ENCODE measurements around the gene GOLGA8B. TPM values are rescaled to one million over a fixed set of nuclear protein-coding genes. Genes with fewer than 3 reads are reported as not detected.
"Not testable (repeated sequence)": the region's sequence is repeated elsewhere in the genome, so short reads cannot be mapped to it uniquely, and the experiment has no call there.

Gene GOLGA8B
- total RNA-seq: 68.0 TPM

DNA sequence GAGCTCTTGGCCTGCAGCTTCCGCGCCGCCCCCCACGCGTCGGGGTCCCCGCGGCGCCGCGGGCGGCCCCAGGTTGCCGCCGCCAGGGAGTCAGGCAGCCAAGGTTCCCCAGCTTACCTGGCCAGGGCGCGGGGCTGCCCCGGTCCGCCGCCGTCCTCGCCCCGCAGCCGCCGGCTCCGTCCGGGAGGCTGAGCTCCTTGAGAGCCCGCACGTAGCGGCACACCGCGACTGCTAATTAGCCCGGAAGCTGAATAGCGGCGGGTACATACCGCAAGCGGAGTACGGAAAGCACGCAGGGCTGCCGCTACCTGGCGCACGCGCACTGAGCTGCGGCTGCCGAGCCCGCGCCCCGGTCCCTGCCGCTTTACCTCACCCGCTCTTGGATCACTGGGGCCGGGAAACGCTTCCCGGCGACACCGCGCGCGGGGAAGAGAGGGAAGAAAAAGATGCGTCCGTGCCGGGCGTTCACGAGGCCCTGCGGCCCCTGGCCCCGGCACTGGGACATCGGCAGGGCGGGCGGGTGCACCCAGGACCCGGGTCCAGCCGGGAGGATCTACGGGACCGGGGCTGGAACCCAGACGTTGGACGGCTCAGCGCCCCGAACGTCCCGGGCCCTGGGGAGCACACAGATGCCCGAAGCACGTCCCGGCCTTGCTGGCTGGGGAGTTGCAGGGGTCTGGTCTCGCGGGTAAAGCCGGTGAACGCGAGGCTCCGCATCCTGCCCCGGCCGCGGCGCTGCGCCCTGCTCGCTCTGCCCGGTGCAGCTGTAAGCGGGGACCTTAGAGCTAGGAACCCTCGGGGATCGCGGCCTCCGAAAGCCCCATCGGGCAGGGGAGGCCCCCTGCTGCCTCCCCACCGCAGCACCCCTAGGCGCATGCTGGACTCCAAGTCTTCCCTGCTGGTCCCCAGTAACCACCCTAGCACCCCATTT, at the start of gene GOLGA8B:
Gene GOLGA8B, minus strand, starts transcription at position 253 of the 931 bp plus-strand sequence. CDS start 47,739 bp downstream, outside the sequence.
- Histone ChIP-seq H3K4me3 (peak within 1 kb of the TSS; percentile 68 to 79), H3K27me3 (no peaks in the 10 kb centered on the region), H3K27ac (no peak within 1 kb of the TSS), H3K4me1 (peaks cover 21% of the 10 kb centered on the region), H3K9me3 (no peaks in the 10 kb centered on the region), H3K36me3 (no peaks in the 10 kb centered on the region)
- DNase-seq (ENCODE audit: extremely low spot score in 2 of 2): no peak
- intact Hi-C loops (cut with DNase I): loop anchor here (10.0 kb wide), 1 partner anchor 359 kb away; the partner anchor contains the start of gene EMC4
- peak; percentile 57 to 64 for TF ChIP-seq POLR2AphosphoS5 (IDR thresholded peaks at IDR 0.05; ENCODE audit: insufficient read depth in 1 of 2, low read depth in 1 of 2)
- TF ChIP-seq POLR2A (IDR thresholded peaks at IDR 0.05): no peak

DNA sequence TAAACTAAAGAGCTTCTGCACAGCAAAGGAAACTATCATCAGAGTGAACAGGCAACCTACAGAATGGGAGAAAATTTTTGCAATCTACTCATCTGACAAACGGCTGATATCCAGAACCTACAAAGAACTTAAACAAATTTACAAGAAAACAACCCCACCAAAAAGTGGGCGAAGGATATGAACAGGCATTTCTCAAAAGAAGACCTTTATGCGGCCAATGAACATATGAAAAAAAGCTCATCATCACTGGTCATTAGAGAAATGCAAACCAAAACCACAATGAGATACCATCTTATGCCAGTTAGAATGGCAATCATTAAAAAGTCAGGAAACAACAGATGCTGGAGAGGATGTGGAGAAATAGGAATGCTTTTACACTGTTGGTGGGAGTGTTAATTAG, 49.7 kb upstream of the GOLGA8B start:
- H3K27me3 ChIP-seq; H3K4me3 ChIP-seq; DNase-seq (ENCODE audit: extremely low spot score in 2 of 2); H3K9me3 ChIP-seq; H3K36me3 ChIP-seq; H3K4me1 ChIP-seq; intact Hi-C loops (cut with DNase I); H3K27ac ChIP-seq: not testable (repeated sequence)

- Histone ChIP-seq H3K27me3 (no peaks in the 10 kb centered on the region), H3K9me3 (no peaks in the 10 kb centered on the region), H3K36me3 (no peaks in the 10 kb centered on the region), H3K27ac (no peak overlapping the region), H3K4me1 (no peaks in the 10 kb centered on the region), H3K4me3 (no peak overlapping the region)
- TF ChIP-seq POLR2A (IDR thresholded peaks at IDR 0.05): no peak
- TF ChIP-seq CTCF (IDR thresholded peaks at IDR 0.05): no peak
- no peak for TF ChIP-seq POLR2AphosphoS5 (IDR thresholded peaks at IDR 0.05; ENCODE audit: insufficient read depth in 1 of 2, low read depth in 1 of 2)
- DNase-seq (ENCODE audit: extremely low spot score in 2 of 2): no peak
- intact Hi-C loops (cut with DNase I): no loop called here
Observed at GRCh38 chr15:34628577-34629152, 45.2 kb upstream of the GOLGA8B start.

GRCh38 chr15:34625007-34625406, 41.6 kb upstream of the GOLGA8B start:
- intact Hi-C loops (cut with DNase I): no loop called here

GRCh38 chr15:34621675-34622074, 38.2 kb upstream of the GOLGA8B start:
- TF ChIP-seq CTCF (IDR thresholded peaks at IDR 0.05) (no peak), POLR2A (IDR thresholded peaks at IDR 0.05) (no peak), POLR2AphosphoS5 (IDR thresholded peaks at IDR 0.05; ENCODE audit: insufficient read depth in 1 of 2, low read depth in 1 of 2) (no peak)
- no peak overlapping the region for H3K27ac ChIP-seq
- DNase-seq (ENCODE audit: extremely low spot score in 2 of 2): no peak
- H3K4me3 ChIP-seq: no peak overlapping the region
- H3K36me3 ChIP-seq: no peaks in the 10 kb centered on the region
- intact Hi-C loops (cut with DNase I): no loop called here
- H3K9me3 ChIP-seq: no peaks in the 10 kb centered on the region
- no peaks in the 10 kb centered on the region for H3K27me3 ChIP-seq
- no peaks in the 10 kb centered on the region for H3K4me1 ChIP-seq

More at GRCh38 chr15:34625007-34625406, 41.6 kb upstream of the GOLGA8B start:
- Histone ChIP-seq H3K4me1 (no peaks in the 10 kb centered on the region), H3K27ac (no peak overlapping the region), H3K9me3 (no peaks in the 10 kb centered on the region), H3K4me3 (no peak overlapping the region), H3K36me3 (no peaks in the 10 kb centered on the region), H3K27me3 (no peaks in the 10 kb centered on the region)
- TF ChIP-seq CTCF (IDR thresholded peaks at IDR 0.05) (no peak), POLR2A (IDR thresholded peaks at IDR 0.05) (no peak), POLR2AphosphoS5 (IDR thresholded peaks at IDR 0.05; ENCODE audit: insufficient read depth in 1 of 2, low read depth in 1 of 2) (no peak)
- DNase-seq (ENCODE audit: extremely low spot score in 2 of 2): no peak

- no peaks in the 10 kb centered on the region for H3K36me3 ChIP-seq
- no peaks in the 10 kb centered on the region for H3K27me3 ChIP-seq
- no peak for DNase-seq (ENCODE audit: extremely low spot score in 2 of 2)
- no peaks in the 10 kb centered on the region for H3K9me3 ChIP-seq
- H3K4me1 ChIP-seq: no peaks in the 10 kb centered on the region
- no peak overlapping the region for H3K27ac ChIP-seq
- intact Hi-C loops (cut with DNase I): no loop called here
- H3K4me3 ChIP-seq: no peak overlapping the region
- TF ChIP-seq CTCF (IDR thresholded peaks at IDR 0.05): no peak
- no peak for TF ChIP-seq POLR2AphosphoS5 (IDR thresholded peaks at IDR 0.05; ENCODE audit: insufficient read depth in 1 of 2, low read depth in 1 of 2)
- TF ChIP-seq POLR2A (IDR thresholded peaks at IDR 0.05): no peak
Observed at GRCh38 chr15:34620814-34621213, 37.4 kb upstream of the GOLGA8B start.
